Large intestine (tissue), 3 donors: ENCODE measurements around the gene RIMS4. TPM values are rescaled to one million over a fixed set of nuclear protein-coding genes. Genes with fewer than 3 reads are reported as not detected.

Experiments
- DNase-seq, 2 donors: peaks; one replicate each; pipeline versions ENCODE4 v3.0.0 to v3.0.0-alpha.2; 2013
- H3K27ac ChIP-seq: one replicate; pipeline ENCODE4 v1.5.1; 2013; ENCODE audit warnings: low read length
- H3K27me3 ChIP-seq: 2 replicates; pipeline ENCODE4 v1.6.1; 2013; ENCODE audit warnings: low read length; ENCODE audit not compliant: control insufficient read depth, insufficient read depth
- H3K36me3 ChIP-seq: 2 replicates; pipeline ENCODE4 v1.6.1; 2013; ENCODE audit warnings: low read length; ENCODE audit not compliant: control insufficient read depth, insufficient read depth
- H3K4me1 ChIP-seq: one replicate; pipeline ENCODE4 v1.6.1; 2013; ENCODE audit warnings: low read length; ENCODE audit not compliant: control insufficient read depth, insufficient read depth
- H3K4me3 ChIP-seq: one replicate; pipeline ENCODE4 v1.5.1; 2013; ENCODE audit warnings: low read length
- H3K9me3 ChIP-seq: one replicate; pipeline ENCODE4 v1.6.1; 2013; ENCODE audit warnings: mild to moderate bottlenecking, low read depth, low read length, moderate library complexity; ENCODE audit not compliant: control insufficient read depth
- WGBS: methylation state at CpG from one replicate; pipeline ENCODE4 v1.1.5; 2013; ENCODE audit warnings: low lambda C conversion rate; ENCODE audit not compliant: insufficient coverage; 5-methylcytosine and 5-hydroxymethylcytosine counted together
- polyA plus RNA-seq: library from polyadenylated mRNA; unstranded; fragments of 120-200 nt; gene quantifications from one replicate; pipeline ENCODE4 v1.2.1, GENCODE V29; 2013

Gene RIMS4
- polyA plus RNA-seq, 1 donor = 4.1 TPM

DNA sequence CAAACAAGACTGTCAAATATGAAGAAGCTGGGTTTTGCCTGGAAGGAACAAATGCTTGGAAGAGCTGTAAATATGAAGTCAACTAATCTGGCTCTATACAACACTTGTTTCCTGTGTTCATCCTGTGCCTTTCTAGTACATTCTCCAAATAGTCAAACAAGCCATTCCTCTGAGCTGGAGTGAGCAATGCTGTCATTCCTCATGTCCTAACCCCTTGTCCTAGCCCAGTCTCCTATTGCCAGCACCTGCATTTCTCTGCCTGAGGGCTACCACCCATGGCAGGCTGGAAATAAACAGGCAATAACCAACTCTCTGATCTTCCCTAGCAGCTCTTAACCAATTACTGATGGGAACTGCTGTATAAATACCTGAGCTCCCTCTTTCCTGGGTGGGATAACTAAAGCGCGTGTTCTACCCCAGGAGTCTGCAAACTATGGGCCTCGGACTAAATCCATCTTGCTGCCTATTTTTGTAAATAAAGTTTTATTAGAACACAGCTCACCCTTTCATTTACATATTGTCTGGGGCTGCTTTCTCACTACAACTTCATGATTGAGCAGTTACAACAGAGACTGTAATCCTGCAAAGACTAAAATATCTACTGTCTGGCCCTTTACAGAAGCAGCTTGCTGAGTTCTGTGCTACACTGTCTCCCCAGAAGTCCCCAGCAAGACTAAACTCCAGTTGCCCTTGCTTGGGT is 13.4 kb downstream of the RIMS4 start:
- no peaks in the 10 kb centered on the region for H3K36me3 ChIP-seq
- no peak overlapping the region for H3K27ac ChIP-seq
- no peak for DNase-seq
- WGBS = no CpG with 5 or more reads among the region's 3 CpGs
- H3K4me1 ChIP-seq = no peaks in the 10 kb centered on the region
- no peak overlapping the region for H3K4me3 ChIP-seq
- H3K9me3 ChIP-seq = no peaks in the 10 kb centered on the region
- no peaks in the 10 kb centered on the region for H3K27me3 ChIP-seq

- Histone ChIP-seq H3K4me1 (no peaks in the 10 kb centered on the region), H3K27me3 (no peaks in the 10 kb centered on the region)
- no peak for DNase-seq
These were observed 14.0 kb downstream of the RIMS4 start for GRCh38 chr20:44796311-44796710.

GRCh38 chr20:44795836-44796235 is 14.5 kb downstream of the RIMS4 start:
- no peaks in the 10 kb centered on the region for H3K9me3 ChIP-seq
- no peak overlapping the region for H3K27ac ChIP-seq
- H3K27me3 ChIP-seq = no peaks in the 10 kb centered on the region
- no peaks in the 10 kb centered on the region for H3K4me1 ChIP-seq
- WGBS = no CpG with 5 or more reads among the region's 4 CpGs
- no peak overlapping the region for H3K4me3 ChIP-seq
- H3K36me3 ChIP-seq = no peaks in the 10 kb centered on the region
- no peak for DNase-seq

More at GRCh38 chr20:44796311-44796710, 14.0 kb downstream of the RIMS4 start:
- Histone ChIP-seq H3K27ac (no peak overlapping the region), H3K36me3 (no peaks in the 10 kb centered on the region), H3K4me3 (no peak overlapping the region), H3K9me3 (no peaks in the 10 kb centered on the region)

GRCh38 chr20:44792796-44793195 is 17.6 kb downstream of the RIMS4 start:
- H3K9me3 ChIP-seq = no peaks in the 10 kb centered on the region
- no peaks in the 10 kb centered on the region for H3K27me3 ChIP-seq
- H3K4me3 ChIP-seq = no peak overlapping the region
- H3K27ac ChIP-seq = no peak overlapping the region
- H3K4me1 ChIP-seq = no peaks in the 10 kb centered on the region
- no peaks in the 10 kb centered on the region for H3K36me3 ChIP-seq
- WGBS = no CpG with 5 or more reads among the region's 7 CpGs
- no peak for DNase-seq

GRCh38 chr20:44790638-44791393 is 19.5 kb downstream of the RIMS4 start:
- Histone ChIP-seq H3K27me3 (no peaks in the 10 kb centered on the region), H3K27ac (no peak overlapping the region), H3K36me3 (no peaks in the 10 kb centered on the region), H3K4me1 (no peaks in the 10 kb centered on the region), H3K4me3 (no peak overlapping the region), H3K9me3 (no peaks in the 10 kb centered on the region)
- WGBS = no CpG with 5 or more reads among the region's 11 CpGs
- DNase-seq = no peak

DNA sequence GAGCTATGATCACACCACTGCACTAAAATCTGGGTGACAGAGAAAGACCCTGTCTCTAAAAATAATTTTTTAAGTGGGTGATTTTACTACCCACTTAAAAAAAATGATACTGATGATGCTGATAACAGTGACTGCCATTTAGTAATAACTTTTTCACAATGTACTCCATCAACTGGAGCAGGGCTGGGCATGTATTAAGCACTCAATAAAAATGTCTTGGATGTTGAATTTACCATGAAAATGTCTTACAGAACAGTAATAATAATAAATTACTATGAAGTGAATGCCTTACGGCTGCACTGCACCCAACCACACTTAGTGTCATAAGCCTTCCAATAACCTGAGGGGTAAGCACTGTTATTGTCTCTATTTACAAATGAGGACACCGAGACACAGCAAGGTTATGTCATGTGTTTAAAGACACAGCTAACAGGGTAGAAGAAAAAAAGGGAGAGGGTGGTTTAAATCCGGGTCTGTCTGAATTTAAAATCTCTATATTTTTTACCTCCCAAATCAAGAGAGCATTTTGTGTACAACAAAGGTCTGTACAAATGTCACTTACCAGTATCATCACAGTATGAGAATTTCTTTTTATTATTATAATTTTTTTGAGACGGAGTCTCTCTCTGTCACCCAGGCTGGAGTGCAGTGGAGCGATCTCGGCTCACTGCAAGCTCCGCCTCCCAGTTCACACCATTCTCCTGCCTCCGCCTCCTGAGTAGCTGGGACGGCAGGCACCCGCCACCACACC is 21.5 kb downstream of the RIMS4 start:
- Histone ChIP-seq H3K27ac (no peak overlapping the region), H3K4me3 (no peak overlapping the region), H3K4me1 (no peaks in the 10 kb centered on the region), H3K36me3 (no peaks in the 10 kb centered on the region), H3K27me3 (no peaks in the 10 kb centered on the region), H3K9me3 (no peaks in the 10 kb centered on the region)
- WGBS = no CpG with 5 or more reads among the region's 10 CpGs
- DNase-seq = no peak

DNA sequence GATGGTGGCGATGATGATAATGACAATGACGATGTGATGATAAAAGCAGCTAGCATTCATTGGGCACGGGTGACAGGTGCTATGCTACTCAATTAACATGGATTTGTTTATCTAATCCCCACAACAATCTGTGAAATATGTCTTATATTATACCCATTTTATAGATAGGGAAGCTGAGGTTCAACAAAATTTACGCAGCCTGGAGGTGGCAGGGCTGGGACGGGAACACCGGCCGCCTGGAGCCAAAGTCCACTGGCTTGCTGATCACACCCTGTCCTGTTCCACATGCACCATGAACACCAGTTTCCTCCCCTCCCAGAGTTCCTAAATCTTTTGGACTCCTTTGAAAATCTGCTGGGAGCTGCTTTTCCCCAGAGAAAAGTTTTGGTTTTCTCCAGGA is 23.0 kb downstream of the RIMS4 start:
- H3K27me3 ChIP-seq = no peaks in the 10 kb centered on the region
- WGBS = 100% methylated on average over 3 of the region's 7 CpGs
- no peak for DNase-seq
- H3K4me3 ChIP-seq = no peak overlapping the region
- no peaks in the 10 kb centered on the region for H3K9me3 ChIP-seq
- H3K36me3 ChIP-seq = no peaks in the 10 kb centered on the region
- H3K27ac ChIP-seq = no peak overlapping the region
- no peaks in the 10 kb centered on the region for H3K4me1 ChIP-seq

GRCh38 chr20:44785768-44786167 is 24.6 kb downstream of the RIMS4 start:
- no peak overlapping the region for H3K4me3 ChIP-seq
- no peaks in the 10 kb centered on the region for H3K36me3 ChIP-seq
- H3K27me3 ChIP-seq = no peaks in the 10 kb centered on the region
- H3K4me1 ChIP-seq = no peaks in the 10 kb centered on the region
- WGBS = no CpG with 5 or more reads among the region's 1 CpG
- H3K27ac ChIP-seq = no peak overlapping the region
- no peak for DNase-seq
- no peaks in the 10 kb centered on the region for H3K9me3 ChIP-seq

GRCh38 chr20:44784688-44785087 is 25.7 kb downstream of the RIMS4 start:
- Histone ChIP-seq H3K9me3 (no peaks in the 10 kb centered on the region), H3K4me3 (no peak overlapping the region), H3K36me3 (no peaks in the 10 kb centered on the region), H3K27me3 (no peaks in the 10 kb centered on the region), H3K4me1 (no peaks in the 10 kb centered on the region), H3K27ac (no peak overlapping the region)
- WGBS = no CpG with 5 or more reads among the region's 1 CpG
- DNase-seq = no peak

- DNase-seq = no peak
- H3K27me3 ChIP-seq = no peaks in the 10 kb centered on the region
- no peaks in the 10 kb centered on the region for H3K4me1 ChIP-seq
- WGBS = 90% methylated on average over 3 of the region's 3 CpGs
- H3K36me3 ChIP-seq = no peaks in the 10 kb centered on the region
- H3K9me3 ChIP-seq = no peaks in the 10 kb centered on the region
- no peak overlapping the region for H3K27ac ChIP-seq
- no peak overlapping the region for H3K4me3 ChIP-seq
These were observed 28.6 kb downstream of the RIMS4 start for GRCh38 chr20:44781791-44782190.
